ENCODE measurements around the gene ABCC11.

GRCh38 chr16:48118841-48119240 is 128.5 kb downstream of the ABCC11 start:
- TF ChIP-seq, protein P1, sequence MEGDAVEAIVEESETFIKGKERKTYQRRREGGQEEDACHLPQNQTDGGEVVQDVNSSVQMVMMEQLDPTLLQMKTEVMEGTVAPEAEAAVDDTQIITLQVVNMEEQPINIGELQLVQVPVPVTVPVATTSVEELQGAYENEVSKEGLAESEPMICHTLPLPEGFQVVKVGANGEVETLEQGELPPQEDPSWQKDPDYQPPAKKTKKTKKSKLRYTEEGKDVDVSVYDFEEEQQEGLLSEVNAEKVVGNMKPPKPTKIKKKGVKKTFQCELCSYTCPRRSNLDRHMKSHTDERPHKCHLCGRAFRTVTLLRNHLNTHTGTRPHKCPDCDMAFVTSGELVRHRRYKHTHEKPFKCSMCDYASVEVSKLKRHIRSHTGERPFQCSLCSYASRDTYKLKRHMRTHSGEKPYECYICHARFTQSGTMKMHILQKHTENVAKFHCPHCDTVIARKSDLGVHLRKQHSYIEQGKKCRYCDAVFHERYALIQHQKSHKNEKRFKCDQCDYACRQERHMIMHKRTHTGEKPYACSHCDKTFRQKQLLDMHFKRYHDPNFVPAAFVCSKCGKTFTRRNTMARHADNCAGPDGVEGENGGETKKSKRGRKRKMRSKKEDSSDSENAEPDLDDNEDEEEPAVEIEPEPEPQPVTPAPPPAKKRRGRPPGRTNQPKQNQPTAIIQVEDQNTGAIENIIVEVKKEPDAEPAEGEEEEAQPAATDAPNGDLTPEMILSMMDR (IDR thresholded peaks at IDR 0.05), result no peak
- no peak for TF ChIP-seq ZFX (IDR thresholded peaks at IDR 0.05; ENCODE audit: borderline replicate concordance)

Measured in 22Rv1 (cell line).